ENCODE results near the gene ARHGEF17.

Gene ARHGEF17

DNA sequence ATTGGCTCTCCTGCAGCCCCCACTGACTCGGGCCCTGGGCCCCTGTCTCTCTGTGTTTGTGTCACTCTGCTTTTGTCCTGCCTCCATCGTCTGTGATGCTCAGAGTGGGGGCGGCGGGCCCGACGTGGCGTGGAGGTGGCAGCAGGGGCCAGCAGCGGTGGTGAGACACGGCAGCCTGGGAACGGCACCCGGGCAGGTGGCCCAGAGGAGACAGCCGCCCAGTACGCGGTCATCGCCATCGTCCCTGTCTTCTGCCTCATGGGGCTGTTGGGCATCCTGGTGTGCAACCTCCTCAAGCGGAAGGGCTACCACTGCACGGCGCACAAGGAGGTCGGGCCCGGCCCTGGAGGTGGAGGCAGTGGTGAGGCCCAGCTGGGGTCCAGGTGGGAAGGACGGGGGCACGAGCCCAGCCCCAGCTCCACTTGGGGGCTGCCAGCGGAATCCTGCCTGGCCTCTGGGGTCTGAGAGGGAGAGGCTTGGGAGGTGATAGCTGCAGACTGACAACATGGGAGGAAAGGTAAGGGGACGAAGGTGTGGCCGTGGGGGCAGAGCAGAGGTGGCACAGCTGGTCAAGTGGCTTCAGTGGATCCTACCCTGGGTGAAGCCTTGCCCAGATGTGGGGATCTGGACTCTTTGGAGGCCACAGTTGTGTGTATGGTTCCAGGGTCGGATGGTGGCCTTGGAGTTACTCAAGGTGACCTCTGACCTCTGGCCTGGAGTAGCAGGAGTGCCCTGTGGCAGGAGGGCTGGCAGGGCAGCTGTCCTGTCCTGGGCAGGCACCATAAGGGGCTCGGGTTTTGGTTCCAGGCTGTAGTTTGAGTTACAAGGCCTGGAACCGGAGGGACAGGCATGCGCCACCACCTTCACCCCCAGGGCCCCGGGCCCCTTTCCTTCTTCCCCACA is 84.3 kb downstream of the ARHGEF17 start:
- no peak for ATAC-seq (ENCODE audit: low read depth)
- TF ChIP-seq CTCF (IDR thresholded peaks at IDR 0.05; ENCODE audit: poor library complexity, severe bottlenecking), result no peak
- Histone ChIP-seq H3K27me3 (ENCODE audit: insufficient read depth, poor library complexity, severe bottlenecking) (no peaks in the 10 kb centered on the region), H3K36me3 (ENCODE audit: low read depth) (peaks cover 39% of the 10 kb centered on the region; the same call in 1 of the 2 replicates), H3K4me1 (ENCODE audit: insufficient read depth, poor library complexity, severe bottlenecking) (peaks cover 16% of the 10 kb centered on the region), H3K4me3 (ENCODE audit: severe bottlenecking) (no peak overlapping the region), H3K27ac (ENCODE audit: poor library complexity, severe bottlenecking) (no peak overlapping the region), H3K9me3 (ENCODE audit: severe bottlenecking) (no peaks in the 10 kb centered on the region)
- no peak for DNase-seq (ENCODE audit: low spot score)

DNA sequence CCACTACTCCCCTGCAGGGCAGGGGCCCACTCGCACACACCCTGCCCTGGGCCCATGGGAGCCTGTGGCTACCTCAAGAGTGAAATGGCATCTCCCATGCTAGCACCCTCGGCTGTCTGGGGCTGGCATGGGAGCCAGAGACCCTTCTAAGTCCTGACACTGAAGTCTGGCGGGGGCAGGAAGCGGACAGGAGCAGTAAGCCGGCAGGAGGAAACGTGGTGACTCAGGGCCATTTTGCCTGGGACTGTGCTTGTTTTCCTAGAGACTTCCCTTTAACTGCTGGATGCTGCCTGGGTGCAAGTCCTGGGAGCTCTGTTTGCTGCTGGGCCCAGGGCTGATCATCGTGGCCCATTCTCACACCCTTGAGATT is 84.9 kb downstream of the ARHGEF17 start:
- ATAC-seq (ENCODE audit: low read depth) (no peak), DNase-seq (ENCODE audit: low spot score) (no peak)
- Histone ChIP-seq H3K9me3 (ENCODE audit: severe bottlenecking) (no peaks in the 10 kb centered on the region), H3K27ac (ENCODE audit: poor library complexity, severe bottlenecking) (no peak overlapping the region), H3K4me3 (ENCODE audit: severe bottlenecking) (no peak overlapping the region), H3K4me1 (ENCODE audit: insufficient read depth, poor library complexity, severe bottlenecking) (peaks cover 12% of the 10 kb centered on the region), H3K36me3 (ENCODE audit: low read depth) (peaks cover 40% of the 10 kb centered on the region; the same call in 1 of the 2 replicates), H3K27me3 (ENCODE audit: insufficient read depth, poor library complexity, severe bottlenecking) (no peaks in the 10 kb centered on the region)
- TF ChIP-seq CTCF (IDR thresholded peaks at IDR 0.05; ENCODE audit: poor library complexity, severe bottlenecking), result no peak

DNA sequence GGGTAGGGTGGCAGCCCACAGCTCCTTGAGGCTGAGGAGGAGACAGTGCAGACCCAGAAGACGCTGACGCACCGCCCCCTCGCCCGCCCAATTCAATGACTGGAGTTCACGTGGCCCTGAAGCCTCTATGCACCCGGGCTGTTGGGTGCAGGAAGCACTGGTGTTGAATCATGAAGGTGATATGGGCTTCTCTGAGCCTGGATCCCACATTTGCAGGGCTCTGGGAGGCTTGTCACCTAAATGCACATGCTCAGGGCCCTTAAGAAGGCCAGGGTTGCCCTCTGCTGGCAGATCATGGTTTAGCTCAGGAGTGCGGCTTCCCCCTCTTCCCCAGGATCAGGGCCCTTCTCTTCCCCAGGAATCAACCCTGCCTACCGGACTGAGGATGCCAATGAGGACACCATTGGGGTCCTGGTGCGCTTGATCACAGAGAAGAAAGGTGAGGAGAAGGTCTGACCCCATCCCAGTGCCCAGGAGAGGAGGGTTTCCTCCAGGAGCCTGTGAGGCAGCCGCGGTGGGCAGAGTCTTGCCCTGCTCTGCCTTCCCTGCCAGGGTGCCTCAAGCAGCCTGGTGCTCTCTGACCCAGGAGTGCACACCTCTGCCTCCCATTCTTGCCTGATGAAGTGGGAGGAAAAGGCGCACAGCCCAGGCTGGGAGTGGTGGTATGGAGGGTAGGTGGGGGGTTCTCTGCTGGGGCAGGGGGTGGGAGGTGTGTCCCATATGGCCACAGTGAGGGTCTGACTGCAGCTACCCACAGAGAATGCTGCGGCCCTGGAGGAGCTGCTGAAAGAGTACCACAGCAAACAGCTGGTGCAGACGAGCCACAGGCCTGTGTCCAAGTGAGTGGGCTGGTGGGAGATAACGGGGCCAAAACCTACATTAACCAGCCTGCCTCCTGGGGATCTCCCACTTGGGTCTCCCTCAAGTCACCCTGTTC is 85.7 kb downstream of the ARHGEF17 start:
- Histone ChIP-seq H3K27ac (ENCODE audit: poor library complexity, severe bottlenecking) (no peak overlapping the region), H3K4me1 (ENCODE audit: insufficient read depth, poor library complexity, severe bottlenecking) (peaks cover 5% of the 10 kb centered on the region), H3K9me3 (ENCODE audit: severe bottlenecking) (no peaks in the 10 kb centered on the region), H3K27me3 (ENCODE audit: insufficient read depth, poor library complexity, severe bottlenecking) (no peaks in the 10 kb centered on the region), H3K36me3 (ENCODE audit: low read depth) (peaks cover 40% of the 10 kb centered on the region; the same call in 1 of the 2 replicates), H3K4me3 (ENCODE audit: severe bottlenecking) (no peak overlapping the region)
- DNase-seq (ENCODE audit: low spot score), result no peak
- TF ChIP-seq CTCF (IDR thresholded peaks at IDR 0.05; ENCODE audit: poor library complexity, severe bottlenecking), result peak; percentile 72
- ATAC-seq (ENCODE audit: low read depth), result peak; percentile 55

GRCh38 chr11:73394416-73395296 is 86.6 kb downstream of the ARHGEF17 start:
- H3K27ac ChIP-seq (ENCODE audit: poor library complexity, severe bottlenecking), result no peak overlapping the region
- no peaks in the 10 kb centered on the region for H3K27me3 ChIP-seq (ENCODE audit: insufficient read depth, poor library complexity, severe bottlenecking)
- H3K4me1 ChIP-seq (ENCODE audit: insufficient read depth, poor library complexity, severe bottlenecking), result no peaks in the 10 kb centered on the region
- peak; percentile 51 for DNase-seq (ENCODE audit: low spot score)
- H3K4me3 ChIP-seq (ENCODE audit: severe bottlenecking), result no peak overlapping the region
- no peak for ATAC-seq (ENCODE audit: low read depth)
- peaks cover 40% of the 10 kb centered on the region; the same call in 1 of the 2 replicates for H3K36me3 ChIP-seq (ENCODE audit: low read depth)
- TF ChIP-seq CTCF (IDR thresholded peaks at IDR 0.05; ENCODE audit: poor library complexity, severe bottlenecking), result no peak
- no peaks in the 10 kb centered on the region for H3K9me3 ChIP-seq (ENCODE audit: severe bottlenecking)
